Gastroesophageal sphincter (tissue), 3 donors: ENCODE results near the gene IKZF2.

Experiments
- EP300 ChIP-seq: sonication (generic); formaldehyde crosslinking; IDR thresholded peaks from one replicate; pipeline ENCODE4 v1.6.1; 2017; ENCODE audit warnings: antibody characterized with exemption, mild to moderate bottlenecking
- POLR2A ChIP-seq, 2 donors: fragments of 450-650 bp; IDR thresholded peaks; one replicate each; pipeline ENCODE4 v1.6.1; 2017; ENCODE audit warnings: antibody characterized with exemption in 2 of 2, mild to moderate bottlenecking in 2 of 2, moderate library complexity in 1 of 2
- POLR2AphosphoS5 ChIP-seq: sonication (generic); formaldehyde crosslinking; IDR thresholded peaks from one replicate; pipeline ENCODE4 v1.6.1; 2017; ENCODE audit warnings: antibody characterized with exemption
- TF ChIP-seq, protein P1 (sequence below), 4 experiments: fragments of 200-600 bp in 2 of 4; fragments of 450-650 bp in 2 of 4; sonication (generic) in 1 of 4; IDR thresholded peaks; one replicate each; pipeline ENCODE4 v1.5.1; 2017 to 2019; ENCODE audit warnings: antibody characterized with exemption in 4 of 4, mild to moderate bottlenecking in 2 of 4, moderate library complexity in 2 of 4

GRCh38 chr2:212974692-212975091 lies 176.7 kb downstream of the IKZF2 start:
- TF ChIP-seq POLR2AphosphoS5 (no peak), POLR2A (IDR thresholded peaks at IDR 0.05) (no peak), EP300 (no peak)
- TF ChIP-seq, protein P1, sequence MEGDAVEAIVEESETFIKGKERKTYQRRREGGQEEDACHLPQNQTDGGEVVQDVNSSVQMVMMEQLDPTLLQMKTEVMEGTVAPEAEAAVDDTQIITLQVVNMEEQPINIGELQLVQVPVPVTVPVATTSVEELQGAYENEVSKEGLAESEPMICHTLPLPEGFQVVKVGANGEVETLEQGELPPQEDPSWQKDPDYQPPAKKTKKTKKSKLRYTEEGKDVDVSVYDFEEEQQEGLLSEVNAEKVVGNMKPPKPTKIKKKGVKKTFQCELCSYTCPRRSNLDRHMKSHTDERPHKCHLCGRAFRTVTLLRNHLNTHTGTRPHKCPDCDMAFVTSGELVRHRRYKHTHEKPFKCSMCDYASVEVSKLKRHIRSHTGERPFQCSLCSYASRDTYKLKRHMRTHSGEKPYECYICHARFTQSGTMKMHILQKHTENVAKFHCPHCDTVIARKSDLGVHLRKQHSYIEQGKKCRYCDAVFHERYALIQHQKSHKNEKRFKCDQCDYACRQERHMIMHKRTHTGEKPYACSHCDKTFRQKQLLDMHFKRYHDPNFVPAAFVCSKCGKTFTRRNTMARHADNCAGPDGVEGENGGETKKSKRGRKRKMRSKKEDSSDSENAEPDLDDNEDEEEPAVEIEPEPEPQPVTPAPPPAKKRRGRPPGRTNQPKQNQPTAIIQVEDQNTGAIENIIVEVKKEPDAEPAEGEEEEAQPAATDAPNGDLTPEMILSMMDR (IDR thresholded peaks at IDR 0.05), result no peak
